Heart left ventricle (tissue), 16 donors: ENCODE results near the gene PGF. TPM values are rescaled to one million over a fixed set of nuclear protein-coding genes. Genes with fewer than 3 reads are reported as not detected.

ENCODE experiments used
- ATAC-seq, 4 donors: fragments of 200-7000 bp; cut with Tn5 transposase; one replicate each; pipeline ENCODE4 v1.9.1; 2020 to 2022; ENCODE audit warnings: moderate library complexity in 4 of 4, mild to moderate bottlenecking in 3 of 4, moderate number of reproducible peaks in 1 of 4
- DNase-seq, 5 donors: peaks; one replicate each; pipeline ENCODE4 v3.0.0-alpha.2; 2020
- H3K27ac ChIP-seq, 12 donors: fragments of 200-600 bp; sonication (generic) in 4 of 12; one replicate each; pipeline versions ENCODE4 v1.5.0 to v1.8.0; 2016 to 2022; ENCODE audit warnings: mild to moderate bottlenecking in 2 of 12
- H3K27me3 ChIP-seq, 9 donors: fragments of 200-600 bp; sonication (generic) in 2 of 9; one replicate each; pipeline versions ENCODE4 v1.5.1 to v1.8.0; 2016 to 2022; ENCODE audit warnings: mild to moderate bottlenecking in 3 of 9
- H3K36me3 ChIP-seq, 9 donors: fragments of 200-600 bp; sonication (generic) in 2 of 9; one replicate each; pipeline versions ENCODE4 v1.5.0 to v1.8.0; 2018 to 2022; ENCODE audit warnings: mild to moderate bottlenecking in 2 of 9
- H3K4me1 ChIP-seq, 12 donors: fragments of 200-600 bp; sonication (generic) in 4 of 12; one replicate each; pipeline versions ENCODE4 v1.5.0 to v1.8.0; 2016 to 2022; ENCODE audit warnings: mild to moderate bottlenecking in 3 of 12
- H3K4me3 ChIP-seq, 12 donors: fragments of 200-600 bp; sonication (generic) in 4 of 12; one replicate each; pipeline versions ENCODE4 v1.5.0 to v1.8.0; 2017 to 2022; ENCODE audit warnings: mild to moderate bottlenecking in 9 of 12, moderate library complexity in 4 of 12
- H3K9me3 ChIP-seq, 12 donors: fragments of 200-600 bp; sonication (generic) in 4 of 12; one replicate each; pipeline versions ENCODE4 v1.5.0 to v1.8.0; 2016 to 2022; ENCODE audit warnings: mild to moderate bottlenecking in 1 of 12
- POLR2A ChIP-seq, 2 donors: fragments of 450-650 bp; IDR thresholded peaks; one replicate each; pipeline ENCODE4 v1.6.1; 2017; ENCODE audit warnings: antibody characterized with exemption in 2 of 2, mild to moderate bottlenecking in 2 of 2, moderate library complexity in 2 of 2
- whole genome bisulfite sequencing, 4 donors: extraction: QIAGEN DNeasy Blood & Tissue Kit in 2 of 4; methylation state at CpG; one replicate each; pipeline versions ENCODE4 v1.1.5 to v1.1.7; 2013 to 2018; 5-methylcytosine and 5-hydroxymethylcytosine counted together
- intact Hi-C, 10 donors: fragments of 100-400 bp; cut with DNase I; formaldehyde crosslinking; loops; one replicate each; pipeline versions ENCODE4 v1.11.1 to v1.14.2; 2022
- polyA plus RNA-seq, 2 donors: library from polyadenylated mRNA; stranded (reverse); fragments of 200-250 nt; gene quantifications; one replicate each; pipeline ENCODE4 v1.2.3, GENCODE V29; 2013
- total RNA-seq, 9 donors: library from RNA; depleted of rRNA in 2 of 9; stranded (reverse); fragments of >200 nt in 2 of 9; fragmentation: NEBNext Ultra II Directional in 3 of 9; extraction: Animal tissue kit (Norgen Biotek cat#: 25700) in 3 of 9; gene quantifications; one replicate each; pipeline versions ENCODE4 v1.1.0 to v1.2.4, GENCODE V29; 2016 to 2023
- TF ChIP-seq, protein P1 (sequence below), 12 donors: fragments of 200-600 bp; sonication (generic) in 4 of 12; IDR thresholded peaks; one replicate each; pipeline versions ENCODE4 v1.5.0 to v1.8.0; 2018 to 2022; ENCODE audit warnings: antibody characterized with exemption in 12 of 12, mild to moderate bottlenecking in 5 of 12
- donor health status: ischemic (EF 13 %, LVEDD 7.1; RV severe dilation, severe dysfunction).
- donor health status: healthy with polysubstance abuse.
- donor health status: DM: no; HTN: yes; CAD: no.
- donor health status: DM: no; HTN: no; CAD: no.
- donor health status: ischemic (EF 25% LVEDD 6.9; RV normal size, moderate dysfunction).
- donor health status: ischemic (EF 25% LVEDD 5.7; RV mildly dilated, moderate dysfunction).
- donor health status: healthy.
- donor health status: DM: yes; HTN: yes; CAD: no.
- donor health status: ischemic (EF 35%, LVEDD 5.7; RV mildly dilated, moderate dysfunction).
- donor health status: nonischemic (EF 11% LVEDD 7.7; RV severe dilation, severe dysfunction).
- donor health status: DM: yes; HTN: yes; CAD: no.
- donor health status: PGD.
- donor health status: ischemic (EF 29% LVEDD 5.4; RV normal size, mild dysfunction).
- donor health status: nonischemic (EF 23%, LVEDD 6.1; RV moderate dilation, normal function).

Gene PGF
- total and polyA plus RNA-seq, 11 donors, result 4.1 to 30.4 (median 5.9) TPM

DNA sequence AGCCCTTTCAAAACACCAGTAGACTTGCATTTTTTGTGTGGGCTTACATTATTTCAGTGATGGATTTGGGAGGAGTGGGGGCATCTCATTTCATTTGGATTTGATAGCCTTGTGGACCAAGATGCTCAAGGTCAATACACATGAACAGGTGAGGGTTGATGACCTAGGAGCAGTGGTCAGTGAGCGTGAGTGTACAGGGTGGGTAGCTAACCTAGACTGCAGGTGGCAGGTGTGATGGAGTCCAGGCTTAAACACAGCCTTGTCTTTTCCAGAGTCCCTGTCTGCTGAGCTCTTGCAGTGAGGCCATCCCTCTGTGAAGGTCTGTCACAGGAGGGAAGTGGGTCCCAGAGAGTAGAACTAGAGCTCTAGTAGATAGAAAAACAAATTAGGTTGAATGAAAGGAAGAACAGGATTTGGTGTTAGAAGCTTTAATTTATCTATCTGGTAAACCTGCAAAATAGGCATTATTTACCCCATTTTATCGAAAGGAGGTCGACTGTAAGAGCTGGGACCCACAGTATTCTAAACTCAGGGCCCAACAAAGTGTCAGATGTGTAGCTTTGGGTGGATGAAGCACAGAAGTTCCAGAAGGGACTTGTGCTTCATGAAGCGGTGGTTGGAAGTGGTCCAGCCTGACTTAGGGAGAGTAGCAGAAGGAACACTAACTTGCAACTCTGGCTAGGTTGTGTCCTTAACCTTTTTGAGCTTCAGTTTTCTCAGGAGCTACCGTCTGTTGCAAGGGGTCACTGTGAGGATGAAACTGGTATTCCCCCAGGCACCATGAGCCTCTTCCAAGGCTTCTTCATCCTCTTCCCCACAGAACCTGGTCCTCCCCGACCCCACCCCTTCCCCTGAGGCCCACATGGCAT lies 50.5 kb downstream of the PGF start:
- intact Hi-C loops, result loop anchor here in 9 of 10 donors (1.0 to 5.0 kb wide), 3 partner anchors 43 to 44 kb away; no protein-coding TSS in a partner anchor
- H3K4me1 ChIP-seq, result peaks cover 11 to 53% (median 37%) of the 10 kb centered on the region in 12 donors
- TF ChIP-seq POLR2A (IDR thresholded peaks at IDR 0.05), result no peak
- TF ChIP-seq, protein P1, sequence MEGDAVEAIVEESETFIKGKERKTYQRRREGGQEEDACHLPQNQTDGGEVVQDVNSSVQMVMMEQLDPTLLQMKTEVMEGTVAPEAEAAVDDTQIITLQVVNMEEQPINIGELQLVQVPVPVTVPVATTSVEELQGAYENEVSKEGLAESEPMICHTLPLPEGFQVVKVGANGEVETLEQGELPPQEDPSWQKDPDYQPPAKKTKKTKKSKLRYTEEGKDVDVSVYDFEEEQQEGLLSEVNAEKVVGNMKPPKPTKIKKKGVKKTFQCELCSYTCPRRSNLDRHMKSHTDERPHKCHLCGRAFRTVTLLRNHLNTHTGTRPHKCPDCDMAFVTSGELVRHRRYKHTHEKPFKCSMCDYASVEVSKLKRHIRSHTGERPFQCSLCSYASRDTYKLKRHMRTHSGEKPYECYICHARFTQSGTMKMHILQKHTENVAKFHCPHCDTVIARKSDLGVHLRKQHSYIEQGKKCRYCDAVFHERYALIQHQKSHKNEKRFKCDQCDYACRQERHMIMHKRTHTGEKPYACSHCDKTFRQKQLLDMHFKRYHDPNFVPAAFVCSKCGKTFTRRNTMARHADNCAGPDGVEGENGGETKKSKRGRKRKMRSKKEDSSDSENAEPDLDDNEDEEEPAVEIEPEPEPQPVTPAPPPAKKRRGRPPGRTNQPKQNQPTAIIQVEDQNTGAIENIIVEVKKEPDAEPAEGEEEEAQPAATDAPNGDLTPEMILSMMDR (IDR thresholded peaks at IDR 0.05), result no peak
- H3K27ac ChIP-seq, result peak overlapping the region in 1 of 12 donors; percentile 24
- no peaks in the 10 kb centered on the region for H3K9me3 ChIP-seq
- H3K4me3 ChIP-seq, result no peak overlapping the region
- ATAC-seq, result no peak
- no peaks in the 10 kb centered on the region for H3K27me3 ChIP-seq
- WGBS, 4 donors, result 77 to 83% (median 79%) methylated on average over 6 of the region's 6 CpGs
- DNase-seq, result no peak
- H3K36me3 ChIP-seq, result peaks cover 3 to 56% (median 50%) of the 10 kb centered on the region in 9 donors

DNA sequence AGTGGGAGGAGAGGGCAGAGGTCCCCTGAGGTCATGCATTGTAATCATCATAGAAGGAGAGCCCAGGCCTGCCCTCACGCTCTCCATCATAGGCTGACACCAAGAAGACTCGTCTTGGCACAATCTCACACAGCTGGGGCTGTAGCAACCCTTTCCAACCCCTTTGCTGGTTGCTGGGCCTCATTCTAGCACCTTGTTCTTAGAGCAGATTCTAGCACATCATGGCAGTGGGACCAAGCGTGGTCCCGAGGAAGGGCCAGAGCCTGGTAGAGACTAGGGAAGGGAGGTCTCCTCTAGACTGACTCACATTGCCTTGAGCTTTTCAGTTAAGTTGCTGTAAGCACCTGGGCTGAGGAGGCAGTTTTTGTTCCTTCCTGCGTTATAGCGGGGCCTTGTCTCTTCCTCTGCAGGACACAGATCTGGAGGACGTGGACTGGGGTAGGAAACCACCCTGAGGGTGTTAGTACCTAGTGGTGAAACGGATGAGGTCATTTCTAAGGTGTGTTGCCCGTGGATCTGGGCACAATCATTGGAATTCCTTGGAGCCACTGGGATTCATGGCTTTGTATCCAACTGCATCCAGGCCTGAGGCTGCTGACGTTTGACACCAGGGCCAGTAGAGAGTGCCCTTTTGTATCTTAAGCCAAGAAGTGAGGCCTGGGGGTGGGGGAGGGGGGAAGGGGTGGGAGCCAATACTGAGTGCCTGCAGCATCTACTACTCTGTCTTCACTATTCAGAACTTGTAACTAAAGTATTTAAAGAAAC lies 52.3 kb downstream of the PGF start:
- TF ChIP-seq POLR2A (IDR thresholded peaks at IDR 0.05), result no peak
- TF ChIP-seq, protein P1 (IDR thresholded peaks at IDR 0.05), result no peak
- ATAC-seq (no peak), DNase-seq (no peak)
- Histone ChIP-seq H3K9me3 (no peaks in the 10 kb centered on the region), H3K36me3 (peaks cover 3 to 74% (median 67%) of the 10 kb centered on the region in 9 donors), H3K4me1 (peaks cover 11 to 41% (median 29%) of the 10 kb centered on the region in 12 donors), H3K27ac (no peak overlapping the region), H3K4me3 (no peak overlapping the region), H3K27me3 (no peaks in the 10 kb centered on the region)
- WGBS, 4 donors, result 59 to 67% (median 65%) methylated on average over 7 to 10 of the region's 10 CpGs
- intact Hi-C loops, result no loop called here

DNA sequence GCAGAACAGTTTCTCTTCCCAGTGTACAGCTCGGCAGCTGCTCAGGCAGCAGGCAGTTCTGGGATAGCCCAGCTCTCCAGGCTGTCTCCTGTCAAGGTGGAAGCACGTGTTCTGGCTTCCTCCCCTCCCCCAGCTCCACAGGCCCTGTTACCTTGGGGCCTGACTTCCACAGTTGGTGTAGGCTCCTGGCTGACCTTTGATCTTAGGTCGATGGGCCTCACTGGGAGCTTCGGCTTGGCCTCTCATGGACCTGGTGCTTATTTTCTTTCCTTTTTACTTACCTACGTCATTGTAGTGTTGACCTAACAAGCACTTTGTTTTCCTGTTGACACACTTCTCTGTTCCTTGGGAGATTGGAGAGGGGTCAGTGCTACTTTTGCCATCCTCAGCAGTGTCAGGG lies 56.7 kb downstream of the PGF start:
- peak overlapping the region in 4 of 12 donors; percentile 7 to 62 (median 20) for H3K27ac ChIP-seq
- 70 to 81% (median 79%) methylated on average over 5 of the region's 5 CpGs for WGBS, 4 donors
- H3K9me3 ChIP-seq, result no peaks in the 10 kb centered on the region
- peaks cover 6 to 100% (median 97%) of the 10 kb centered on the region in 9 donors for H3K36me3 ChIP-seq
- DNase-seq, result no peak
- ATAC-seq, result no peak
- intact Hi-C loops, result no loop called here
- H3K4me1 ChIP-seq, result peaks cover 0 to 22% (median 6%) of the 10 kb centered on the region in 12 donors
- no peak for TF ChIP-seq POLR2A (IDR thresholded peaks at IDR 0.05)
- TF ChIP-seq, protein P1 (IDR thresholded peaks at IDR 0.05), result no peak
- H3K27me3 ChIP-seq, result no peaks in the 10 kb centered on the region
- no peak overlapping the region for H3K4me3 ChIP-seq

DNA sequence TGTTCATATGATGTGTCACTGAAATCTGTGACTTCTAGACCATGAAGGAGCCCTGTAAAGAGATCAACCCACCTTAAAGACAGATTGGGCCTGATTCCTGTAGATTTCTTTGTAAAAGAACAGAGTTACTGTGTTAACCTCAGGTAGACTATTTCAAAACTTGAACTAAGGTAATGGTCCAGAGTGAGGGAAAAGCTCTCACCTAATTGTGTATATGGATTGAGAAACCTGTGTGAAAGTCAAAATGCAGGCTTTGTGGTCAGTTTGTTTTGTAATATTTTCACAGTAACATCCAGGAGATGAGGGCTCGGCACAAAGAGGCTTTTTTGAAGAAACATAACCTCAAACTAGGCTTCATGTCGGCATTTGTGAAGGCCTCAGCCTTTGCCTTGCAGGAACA lies 57.3 kb downstream of the PGF start:
- H3K27ac ChIP-seq, result peak overlapping the region in 5 of 12 donors; percentile 7 to 62 (median 20)
- no peak for TF ChIP-seq POLR2A (IDR thresholded peaks at IDR 0.05)
- TF ChIP-seq, protein P1 (IDR thresholded peaks at IDR 0.05), result no peak
- intact Hi-C loops, result no loop called here
- no peak overlapping the region for H3K4me3 ChIP-seq
- peaks cover 6 to 100% (median 99%) of the 10 kb centered on the region in 9 donors for H3K36me3 ChIP-seq
- DNase-seq, result no peak
- WGBS, 4 donors, result 87 to 97% (median 93%) methylated on average over 2 of the region's 2 CpGs
- H3K27me3 ChIP-seq, result no peaks in the 10 kb centered on the region
- peaks cover 0 to 22% (median 6%) of the 10 kb centered on the region in 12 donors for H3K4me1 ChIP-seq
- ATAC-seq, result no peak
- H3K9me3 ChIP-seq, result no peaks in the 10 kb centered on the region
